ENCODE data around the gene TAAR2.
"Not testable (repeated sequence)": the region's sequence is repeated elsewhere in the genome, so short reads cannot be mapped to it uniquely, and the experiment has no call there.

GRCh38 chr6:132600900-132601299, 23.2 kb downstream of the TAAR2 start:
- not testable (repeated sequence) for TF ChIP-seq CTCF (IDR thresholded peaks at IDR 0.05 in 4 of 5, conservative IDR thresholded peaks at IDR 0.05 in 1 of 5); POLR2A (IDR thresholded peaks at IDR 0.05)

All from gastrocnemius medialis (tissue), 4 donors.